Measurements from ENCODE around the gene CD200.

Gene CD200

DNA sequence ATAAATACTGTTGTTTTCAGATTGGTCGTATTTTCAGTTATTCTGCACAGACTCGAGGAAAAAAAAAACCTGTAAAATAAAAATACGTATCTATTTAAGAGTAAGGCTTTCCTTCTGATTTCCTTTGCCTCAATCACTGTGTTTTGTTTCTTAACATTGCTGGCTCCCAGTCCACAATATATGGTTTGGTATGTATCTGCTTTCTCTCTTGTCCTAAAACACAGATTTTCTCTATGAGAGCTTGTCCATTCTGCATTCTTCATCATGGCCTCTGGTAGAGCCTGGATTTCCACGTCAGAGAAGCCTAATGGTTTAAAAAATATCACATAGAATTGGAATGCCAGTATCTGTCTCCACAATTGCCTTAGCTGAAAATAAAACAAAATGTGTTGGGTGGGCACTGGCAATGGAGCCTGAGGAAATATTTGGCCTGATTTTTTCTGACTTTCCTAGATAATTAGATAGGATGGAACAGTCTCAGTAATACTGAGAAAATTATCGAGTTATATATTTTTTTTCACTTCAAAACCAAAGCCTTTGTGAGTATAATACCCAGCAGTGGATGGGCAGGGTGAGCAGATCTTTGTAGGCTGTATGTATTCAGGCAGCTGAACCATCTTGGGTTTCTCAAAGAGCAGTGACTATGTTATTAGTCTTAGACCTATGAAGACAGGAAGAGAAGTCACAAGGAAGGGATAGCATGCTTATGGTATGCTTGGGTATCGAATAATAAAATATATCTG, 1.9 kb downstream of the CD200 start:
- DNase-seq, result no peak
- no peak overlapping the region for H3K4me3 ChIP-seq (ENCODE audit: low read depth, low read length)
- peaks cover 39% of the 10 kb centered on the region for H3K27me3 ChIP-seq (ENCODE audit: insufficient read depth, low read depth, severe bottlenecking)
- TF ChIP-seq, protein P1, sequence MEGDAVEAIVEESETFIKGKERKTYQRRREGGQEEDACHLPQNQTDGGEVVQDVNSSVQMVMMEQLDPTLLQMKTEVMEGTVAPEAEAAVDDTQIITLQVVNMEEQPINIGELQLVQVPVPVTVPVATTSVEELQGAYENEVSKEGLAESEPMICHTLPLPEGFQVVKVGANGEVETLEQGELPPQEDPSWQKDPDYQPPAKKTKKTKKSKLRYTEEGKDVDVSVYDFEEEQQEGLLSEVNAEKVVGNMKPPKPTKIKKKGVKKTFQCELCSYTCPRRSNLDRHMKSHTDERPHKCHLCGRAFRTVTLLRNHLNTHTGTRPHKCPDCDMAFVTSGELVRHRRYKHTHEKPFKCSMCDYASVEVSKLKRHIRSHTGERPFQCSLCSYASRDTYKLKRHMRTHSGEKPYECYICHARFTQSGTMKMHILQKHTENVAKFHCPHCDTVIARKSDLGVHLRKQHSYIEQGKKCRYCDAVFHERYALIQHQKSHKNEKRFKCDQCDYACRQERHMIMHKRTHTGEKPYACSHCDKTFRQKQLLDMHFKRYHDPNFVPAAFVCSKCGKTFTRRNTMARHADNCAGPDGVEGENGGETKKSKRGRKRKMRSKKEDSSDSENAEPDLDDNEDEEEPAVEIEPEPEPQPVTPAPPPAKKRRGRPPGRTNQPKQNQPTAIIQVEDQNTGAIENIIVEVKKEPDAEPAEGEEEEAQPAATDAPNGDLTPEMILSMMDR (IDR thresholded peaks at IDR 0.05; ENCODE audit: low read depth, low read length), result no peak
- H3K27ac ChIP-seq, result no peak overlapping the region
- no peaks in the 10 kb centered on the region for H3K9me3 ChIP-seq (ENCODE audit: severe bottlenecking)
- H3K36me3 ChIP-seq, result no peaks in the 10 kb centered on the region

DNA sequence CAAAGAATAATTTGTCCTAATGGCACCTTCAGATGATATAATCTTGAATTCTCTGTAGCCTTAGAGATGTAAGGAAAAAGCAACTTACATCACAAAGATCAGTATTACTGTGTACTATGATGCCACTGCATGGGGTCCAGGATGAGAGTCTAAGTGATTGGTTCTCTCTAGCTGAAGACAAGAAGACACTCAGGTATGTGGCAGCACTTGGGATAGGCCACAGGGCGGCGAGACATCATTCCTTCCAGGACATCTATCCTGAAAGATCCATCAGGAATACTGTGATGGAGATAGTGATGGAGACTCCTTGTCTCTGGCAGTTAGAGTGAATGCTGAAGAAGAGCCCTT, 2.5 kb downstream of the CD200 start:
- Histone ChIP-seq H3K4me3 (ENCODE audit: low read depth, low read length) (no peak overlapping the region), H3K27ac (no peak overlapping the region), H3K9me3 (ENCODE audit: severe bottlenecking) (no peaks in the 10 kb centered on the region), H3K36me3 (no peaks in the 10 kb centered on the region), H3K27me3 (ENCODE audit: insufficient read depth, low read depth, severe bottlenecking) (peaks cover 39% of the 10 kb centered on the region)
- DNase-seq, result no peak
- TF ChIP-seq, protein P1 (IDR thresholded peaks at IDR 0.05; ENCODE audit: low read depth, low read length), result no peak

DNA sequence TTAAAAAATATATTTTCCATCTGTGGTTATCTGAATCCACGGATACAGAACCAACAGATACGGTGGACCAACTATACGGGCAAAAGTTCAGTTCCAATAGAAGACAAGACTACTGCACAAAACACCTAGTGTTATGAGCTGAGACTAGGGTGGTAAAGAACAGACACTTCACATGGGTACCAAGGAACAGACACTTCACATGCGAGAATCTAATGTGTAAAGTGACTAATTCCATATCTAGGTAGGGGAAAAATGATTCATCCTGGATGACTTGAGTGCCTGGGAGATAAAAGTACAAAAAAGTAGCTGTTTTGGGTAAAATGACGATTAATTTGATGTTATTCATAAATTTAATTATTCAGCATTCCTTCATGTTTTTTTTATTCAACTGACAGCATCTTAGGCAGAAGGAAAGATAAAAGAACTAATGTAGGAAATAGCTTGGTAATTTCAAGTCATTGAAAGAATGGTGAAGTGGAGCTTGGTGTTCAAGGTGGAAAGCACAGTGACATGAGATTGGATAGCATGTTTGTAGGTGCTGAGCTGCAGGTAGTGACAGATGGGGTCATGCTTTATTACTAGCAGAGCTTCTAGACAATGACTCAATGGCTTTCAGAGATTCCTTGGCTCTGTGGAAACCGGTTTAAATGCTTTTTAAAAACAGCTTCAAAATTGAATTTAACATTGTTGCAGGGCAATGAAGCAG, 5.2 kb downstream of the CD200 start:
- Histone ChIP-seq H3K27me3 (ENCODE audit: insufficient read depth, low read depth, severe bottlenecking) (peaks cover 32% of the 10 kb centered on the region), H3K27ac (no peak overlapping the region), H3K4me3 (ENCODE audit: low read depth, low read length) (no peak overlapping the region), H3K9me3 (ENCODE audit: severe bottlenecking) (no peaks in the 10 kb centered on the region), H3K36me3 (no peaks in the 10 kb centered on the region)
- TF ChIP-seq, protein P1 (IDR thresholded peaks at IDR 0.05; ENCODE audit: low read depth, low read length), result no peak
- no peak for DNase-seq

DNA sequence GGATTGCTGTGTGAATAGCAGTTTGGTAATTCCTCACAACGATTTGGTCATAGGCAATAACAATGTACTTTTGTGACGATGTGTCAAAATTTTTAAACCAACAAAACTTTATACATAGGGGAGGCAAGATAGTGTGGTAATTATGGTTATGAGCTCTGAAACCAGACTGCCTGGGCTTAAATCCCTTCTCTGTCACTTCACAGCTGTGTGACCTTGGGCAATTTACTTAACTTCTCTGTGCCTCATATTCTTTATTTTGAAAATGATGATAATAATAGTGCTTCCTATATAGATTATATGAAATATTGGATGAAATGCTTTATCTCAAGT, 5.7 kb downstream of the CD200 start:
- DNase-seq, result no peak
- H3K36me3 ChIP-seq, result no peaks in the 10 kb centered on the region

DNA sequence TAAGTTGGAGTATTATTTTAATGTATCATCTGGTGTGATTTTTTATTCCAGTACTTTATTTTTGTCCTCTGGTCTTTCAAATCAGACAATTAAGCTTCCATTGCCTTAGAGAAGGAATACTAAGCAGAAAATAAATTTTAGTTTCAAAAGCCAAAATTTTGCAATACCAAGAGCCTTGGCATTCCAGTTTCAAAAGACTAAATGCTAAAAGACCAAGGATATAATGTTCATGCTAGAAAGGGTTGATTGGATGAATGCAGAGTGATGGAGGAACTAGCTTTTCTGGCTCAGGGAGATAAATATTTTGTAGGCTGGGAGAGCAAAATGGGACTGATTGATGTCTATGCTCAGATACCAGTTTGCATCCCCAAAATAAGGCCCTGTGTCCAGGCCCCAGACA, 6.2 kb downstream of the CD200 start:
- H3K27ac ChIP-seq, result no peak overlapping the region
- H3K9me3 ChIP-seq (ENCODE audit: severe bottlenecking), result peaks cover under 1% of the 10 kb centered on the region
- TF ChIP-seq, protein P1 (IDR thresholded peaks at IDR 0.05; ENCODE audit: low read depth, low read length), result no peak
- H3K27me3 ChIP-seq (ENCODE audit: insufficient read depth, low read depth, severe bottlenecking), result peaks cover 29% of the 10 kb centered on the region
- H3K4me3 ChIP-seq (ENCODE audit: low read depth, low read length), result no peak overlapping the region
- no peaks in the 10 kb centered on the region for H3K36me3 ChIP-seq
- no peak for DNase-seq

More for the DNA sequence above, 5.7 kb downstream of the CD200 start:
- TF ChIP-seq, protein P1 (IDR thresholded peaks at IDR 0.05; ENCODE audit: low read depth, low read length), result no peak
- Histone ChIP-seq H3K27ac (no peak overlapping the region), H3K9me3 (ENCODE audit: severe bottlenecking) (no peaks in the 10 kb centered on the region), H3K27me3 (ENCODE audit: insufficient read depth, low read depth, severe bottlenecking) (peaks cover 29% of the 10 kb centered on the region), H3K4me3 (ENCODE audit: low read depth, low read length) (no peak overlapping the region)

All from WERI-Rb-1 (cell line).